HG03378 (cell line): ENCODE measurements around the gene BCL2L13.

ENCODE experiments used
- ATAC-seq: cut with Tn5 transposase; IDR thresholded peaks from one replicate; pipeline ENCODE4 v1.9.1; 2021; ENCODE audit warnings: mild to moderate bottlenecking, moderate library complexity; ENCODE audit not compliant: unreplicated experiment

BCL2L13 gene, protein sequence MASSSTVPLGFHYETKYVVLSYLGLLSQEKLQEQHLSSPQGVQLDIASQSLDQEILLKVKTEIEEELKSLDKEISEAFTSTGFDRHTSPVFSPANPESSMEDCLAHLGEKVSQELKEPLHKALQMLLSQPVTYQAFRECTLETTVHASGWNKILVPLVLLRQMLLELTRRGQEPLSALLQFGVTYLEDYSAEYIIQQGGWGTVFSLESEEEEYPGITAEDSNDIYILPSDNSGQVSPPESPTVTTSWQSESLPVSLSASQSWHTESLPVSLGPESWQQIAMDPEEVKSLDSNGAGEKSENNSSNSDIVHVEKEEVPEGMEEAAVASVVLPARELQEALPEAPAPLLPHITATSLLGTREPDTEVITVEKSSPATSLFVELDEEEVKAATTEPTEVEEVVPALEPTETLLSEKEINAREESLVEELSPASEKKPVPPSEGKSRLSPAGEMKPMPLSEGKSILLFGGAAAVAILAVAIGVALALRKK

DNA sequence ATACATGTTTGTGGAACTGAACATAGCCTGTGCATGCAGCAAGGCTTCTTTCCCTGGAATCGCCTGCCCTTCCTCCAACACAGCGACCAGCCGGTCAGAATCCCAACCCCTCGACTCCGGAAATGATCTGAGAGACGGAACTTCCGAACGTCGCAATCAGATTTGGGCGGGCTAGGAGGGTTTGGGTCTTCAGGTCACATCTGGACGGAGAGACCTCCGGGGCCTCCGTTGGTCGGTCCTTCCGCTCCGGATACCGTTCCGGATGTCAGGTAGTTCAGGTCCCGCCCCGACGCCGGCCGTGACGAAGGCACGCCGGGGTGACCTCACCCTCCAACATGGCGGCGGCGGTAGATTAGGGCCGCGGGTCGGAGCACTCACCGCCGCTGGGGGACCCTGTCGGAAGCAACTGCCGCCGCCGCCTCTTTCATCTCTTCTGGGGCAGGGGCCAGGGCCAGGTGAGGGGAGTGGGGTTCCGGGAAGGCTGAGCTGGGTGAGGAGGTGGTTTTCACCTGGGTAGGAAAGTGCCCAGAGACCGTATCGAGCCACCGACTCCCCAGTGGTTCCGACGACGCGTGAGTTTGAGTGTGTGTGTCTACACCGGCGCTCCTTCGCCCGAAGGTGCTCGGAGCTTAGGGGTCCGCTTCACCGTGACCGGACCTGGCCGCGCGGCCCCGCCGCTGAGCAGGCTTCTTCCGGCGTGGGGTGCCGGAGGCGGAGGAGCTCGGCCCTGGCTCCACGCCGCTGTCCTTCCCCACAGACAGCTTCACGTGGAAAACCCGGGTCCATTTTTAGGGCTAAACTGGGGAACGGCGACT is at the start of gene BCL2L13:
BCL2L13 (plus strand) TSS at position 326 of the 815 bp plus-strand sequence. CDS start 16,955 bp downstream, outside the sequence.
- ATAC-seq: peak; percentile 80

DNA sequence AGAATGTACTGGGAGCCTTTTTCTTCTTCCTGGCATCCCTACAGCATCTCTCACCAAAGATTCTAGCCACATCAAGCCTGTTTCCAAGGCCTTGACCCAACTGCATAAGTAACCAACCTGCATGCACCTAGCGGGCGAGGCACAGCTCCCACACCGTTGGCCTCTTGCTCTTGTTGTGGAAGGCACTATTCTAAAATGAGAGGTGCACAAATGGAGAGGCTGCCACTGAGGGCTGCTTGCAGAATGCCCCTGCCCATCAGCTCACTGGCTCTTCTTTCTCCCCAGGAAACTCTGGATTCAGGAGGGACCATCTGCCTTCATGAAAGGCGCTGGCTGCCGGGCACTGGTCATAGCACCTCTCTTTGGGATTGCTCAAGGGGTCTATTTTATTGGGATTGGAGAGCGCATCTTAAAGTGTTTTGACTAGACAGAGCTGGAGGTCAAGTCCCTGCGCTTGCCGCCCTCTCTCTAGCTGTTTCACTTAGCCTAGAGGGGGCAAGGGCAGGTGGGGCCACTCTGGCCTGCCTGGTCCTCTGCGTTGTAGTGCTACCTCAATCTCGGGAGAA is 48.7 kb upstream of the BCL2L13 start:
- ATAC-seq: no peak

DNA sequence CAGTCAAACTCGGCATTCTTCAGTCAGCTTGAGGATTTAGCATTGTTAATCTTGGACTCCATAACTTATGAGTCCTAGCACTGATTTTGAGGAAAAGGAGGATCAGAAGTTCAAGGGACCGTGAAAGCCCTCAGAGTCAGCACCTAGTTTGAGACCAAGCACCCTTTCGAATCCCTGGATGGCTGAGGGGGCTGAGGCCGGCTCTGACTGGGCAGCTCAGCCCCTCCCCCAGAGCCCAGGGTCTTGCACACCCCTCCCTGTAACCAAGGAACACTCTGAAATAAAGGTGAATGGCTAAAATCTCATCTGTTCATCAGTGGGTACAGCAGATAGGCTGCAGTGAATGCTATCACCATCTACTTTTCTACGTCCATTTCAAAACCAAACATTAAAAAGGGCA is 48.0 kb upstream of the BCL2L13 start:
- ATAC-seq: no peak

DNA sequence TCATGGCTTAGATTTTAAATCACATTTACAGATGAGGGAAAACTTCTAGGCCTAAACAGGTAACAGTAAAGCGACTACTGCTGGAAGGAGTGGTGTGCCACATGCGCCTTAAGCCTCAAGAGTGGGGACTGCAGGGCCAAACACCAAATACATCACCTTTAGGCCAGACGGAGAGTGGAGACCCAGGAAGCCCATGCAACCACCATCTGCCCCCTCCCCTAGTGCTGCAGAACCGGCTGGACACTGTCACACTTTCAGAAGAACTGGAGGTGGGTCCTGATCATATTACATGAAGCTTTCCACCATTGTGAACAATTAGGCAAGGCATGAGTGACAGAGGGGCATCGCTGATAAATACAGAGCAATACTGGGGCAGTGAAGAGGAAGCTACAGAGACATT is 46.4 kb upstream of the BCL2L13 start:
- no peak for ATAC-seq

DNA sequence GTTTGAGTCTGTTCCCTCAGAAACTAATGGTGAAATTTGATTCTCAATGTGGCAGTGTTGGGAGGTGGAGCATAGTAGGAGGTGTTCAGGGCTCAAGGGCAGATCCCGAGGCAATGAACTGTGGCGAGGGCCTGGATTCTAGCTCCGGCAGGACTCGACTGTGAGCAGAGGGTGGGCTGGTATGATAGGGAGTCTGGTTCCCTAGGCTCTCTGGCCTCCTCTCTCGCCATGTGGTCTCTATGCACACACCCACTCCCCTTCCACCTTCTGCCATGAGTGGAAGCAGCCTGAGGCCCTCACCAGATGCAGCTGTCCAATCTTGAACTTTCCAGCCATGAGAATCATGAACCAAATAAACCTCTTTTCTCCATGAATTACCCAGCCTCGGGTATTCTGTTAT is 42.3 kb upstream of the BCL2L13 start:
- no peak for ATAC-seq

DNA sequence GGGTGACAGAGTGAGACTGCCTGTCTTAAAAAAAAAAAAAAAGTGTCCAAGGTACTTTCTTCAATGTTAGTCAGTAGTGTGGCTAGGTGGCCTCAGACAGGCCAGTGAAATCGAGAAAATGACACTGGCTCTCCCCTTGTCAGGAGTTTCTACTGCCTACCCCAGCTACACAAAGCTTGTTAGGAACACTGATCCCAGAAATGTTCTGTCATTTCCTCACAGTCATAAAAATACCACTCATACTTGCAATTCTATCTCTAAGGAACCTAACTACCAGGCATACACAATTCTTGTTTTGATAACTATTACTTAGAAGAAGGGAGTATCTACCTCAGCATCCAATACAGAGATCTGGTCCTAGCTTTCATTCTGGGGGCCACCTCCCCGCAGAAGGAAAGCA is 41.3 kb upstream of the BCL2L13 start:
- no peak for ATAC-seq

DNA sequence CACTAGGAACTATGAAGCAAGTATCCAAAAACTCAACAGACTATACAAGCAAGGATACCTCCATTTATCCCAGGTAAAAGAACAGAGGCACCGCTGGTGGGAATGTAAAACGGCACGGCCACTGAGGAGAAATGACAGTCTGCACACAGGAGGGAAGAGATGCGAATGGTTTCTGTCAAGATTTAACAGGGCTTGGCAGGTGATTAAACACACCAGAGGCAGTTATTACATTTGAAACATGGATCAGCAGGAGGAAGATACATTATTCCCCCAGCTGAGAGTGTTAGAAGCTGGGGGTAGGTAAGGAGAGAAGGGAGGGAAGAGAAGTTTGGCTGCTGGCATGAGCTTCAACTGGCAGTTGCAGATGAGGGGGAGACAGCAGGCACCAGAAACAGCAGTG is 40.2 kb upstream of the BCL2L13 start:
- no peak for ATAC-seq

DNA sequence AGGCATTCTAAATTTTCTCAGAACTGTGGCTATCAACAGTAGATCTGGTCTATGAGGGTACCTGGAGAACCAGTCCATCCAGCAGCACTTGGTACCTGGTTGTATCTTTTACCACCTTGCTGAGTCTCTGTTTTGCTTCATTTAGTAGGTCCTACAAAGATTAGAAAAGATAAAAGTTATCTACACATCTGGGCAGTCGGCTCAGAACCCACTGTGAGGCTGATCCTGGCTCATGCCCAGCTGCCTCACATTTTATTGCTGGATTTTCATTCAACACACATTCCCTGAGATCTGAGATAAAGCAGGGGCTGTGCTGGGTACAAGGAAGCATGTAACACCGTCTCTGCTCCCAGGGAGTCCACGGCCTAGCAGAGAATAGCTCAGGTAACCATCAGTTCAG is 37.5 kb upstream of the BCL2L13 start:
- ATAC-seq: no peak

DNA sequence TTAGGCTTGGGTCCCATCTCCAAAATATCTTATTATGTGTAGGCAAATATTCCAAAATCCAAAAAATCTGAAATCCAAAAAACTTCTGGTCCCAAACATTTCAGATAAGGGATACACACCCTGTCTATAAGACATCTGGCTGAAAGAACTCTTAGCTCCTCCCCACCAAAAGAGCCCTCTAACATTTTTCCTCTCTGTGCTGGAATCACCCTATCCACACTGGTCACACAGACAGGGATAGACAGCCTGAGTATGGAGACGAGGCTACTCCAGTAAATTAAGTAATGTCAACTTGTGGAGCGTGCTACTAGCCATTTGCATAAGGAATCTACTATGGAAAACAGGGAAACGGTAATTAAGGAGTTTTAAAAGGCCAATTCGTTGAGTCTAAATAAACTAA is 34.9 kb upstream of the BCL2L13 start:
- ATAC-seq: no peak

DNA sequence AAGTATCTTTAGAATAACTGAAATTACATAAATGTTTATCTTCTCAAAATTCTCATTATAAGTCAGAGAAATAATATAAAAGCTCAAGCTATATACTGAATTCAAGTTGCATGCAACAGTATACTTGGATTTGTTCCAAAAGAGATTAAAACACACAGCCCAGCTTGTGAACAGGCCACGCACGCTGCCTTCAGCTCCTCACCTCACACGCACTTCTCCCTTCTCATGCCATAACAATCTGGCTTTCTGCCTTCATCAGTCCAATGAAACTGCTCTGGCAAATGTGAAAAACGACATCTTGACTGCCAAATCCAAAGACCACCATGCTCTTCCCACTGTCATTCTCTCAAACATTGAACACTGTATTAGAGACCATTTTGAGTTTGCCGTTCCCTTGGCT is 32.1 kb upstream of the BCL2L13 start:
- no peak for ATAC-seq

DNA sequence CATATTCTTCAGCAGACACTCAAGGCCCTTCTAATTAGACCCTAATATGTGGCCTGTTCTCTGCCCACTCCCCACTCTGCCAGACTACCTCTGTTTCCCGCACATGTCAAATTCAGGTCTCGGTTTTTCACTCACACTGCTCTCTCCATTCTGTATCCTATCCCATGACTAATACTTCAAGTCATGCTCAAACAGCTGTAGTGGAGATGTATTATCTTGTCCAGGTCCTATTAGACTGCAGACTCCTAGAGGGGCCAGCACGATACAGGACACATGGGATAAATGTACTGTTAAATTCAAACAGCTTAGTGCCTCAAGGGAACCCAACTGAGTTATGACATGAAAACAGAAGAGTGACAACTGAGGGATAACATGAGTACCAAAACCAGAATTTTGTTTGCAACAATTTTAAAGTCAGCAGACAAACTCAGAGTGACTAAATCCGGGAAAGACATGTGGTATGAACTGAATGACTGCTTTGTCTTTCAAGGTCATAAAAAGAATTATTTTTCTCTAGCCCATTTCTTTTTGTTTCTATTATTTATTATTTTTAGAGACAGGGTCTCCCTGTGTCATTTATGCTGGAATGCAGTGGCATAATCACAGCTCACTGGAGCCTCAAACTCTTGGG is 30.6 kb upstream of the BCL2L13 start:
- no peak for ATAC-seq

DNA sequence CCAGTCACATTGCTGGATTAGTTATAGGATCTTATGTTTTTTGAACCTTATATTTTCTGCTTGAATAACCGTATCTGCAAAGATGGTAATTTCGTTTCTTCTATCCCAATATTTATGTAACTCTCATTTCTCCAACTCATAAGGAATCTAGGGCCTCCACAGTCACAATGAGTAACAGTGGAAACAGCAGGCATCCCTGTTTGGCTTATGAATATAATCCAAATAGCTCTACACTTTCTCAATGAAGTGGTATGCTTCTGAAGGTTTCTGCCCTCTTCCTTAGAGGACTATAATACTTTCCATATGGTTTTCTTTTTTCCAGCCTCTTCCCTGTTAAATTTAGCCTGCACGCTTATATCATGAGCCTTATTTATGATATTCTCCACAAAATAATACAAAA is 26.5 kb upstream of the BCL2L13 start:
- no peak for ATAC-seq

DNA sequence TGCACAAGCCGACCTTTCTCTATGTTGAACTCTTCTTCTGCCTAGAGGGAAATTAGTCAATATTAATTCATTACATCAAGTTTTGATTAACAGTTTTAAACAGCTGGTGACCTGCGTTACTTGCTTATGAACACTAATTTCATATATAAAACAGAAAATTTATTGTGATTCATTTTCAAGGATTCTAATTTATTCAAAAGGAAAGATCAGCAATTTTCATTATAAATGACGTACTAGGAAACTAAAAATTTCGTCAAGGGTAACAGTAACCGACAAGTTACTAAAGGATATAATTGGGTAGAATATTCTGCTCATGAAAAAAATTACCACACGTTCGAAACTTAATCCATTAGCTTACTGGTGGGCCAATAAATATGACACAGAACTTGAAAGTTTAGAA is 25.3 kb upstream of the BCL2L13 start:
- ATAC-seq: no peak

DNA sequence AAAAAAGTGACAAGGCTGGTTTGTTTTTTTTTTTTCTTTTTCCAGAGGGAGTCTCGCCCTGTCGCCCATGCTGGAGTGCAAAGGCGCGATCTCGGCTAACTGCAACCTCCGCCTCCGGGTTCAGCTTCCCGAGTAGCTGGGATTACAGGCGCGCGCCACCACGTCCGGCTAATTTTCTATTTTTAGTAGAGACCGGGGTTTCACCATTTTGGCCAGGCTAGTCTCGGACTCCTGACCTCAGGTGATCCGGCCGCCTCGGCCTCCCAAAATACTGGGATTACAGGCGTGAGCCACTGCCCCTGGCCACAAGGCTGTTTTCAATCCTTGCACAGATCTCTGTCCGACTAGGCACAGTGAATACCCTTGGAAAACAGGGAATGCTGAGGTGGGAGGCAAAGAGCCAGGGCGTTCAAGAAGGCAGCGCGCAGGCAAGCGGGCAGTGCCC is 10.6 kb upstream of the BCL2L13 start:
- ATAC-seq: no peak

DNA sequence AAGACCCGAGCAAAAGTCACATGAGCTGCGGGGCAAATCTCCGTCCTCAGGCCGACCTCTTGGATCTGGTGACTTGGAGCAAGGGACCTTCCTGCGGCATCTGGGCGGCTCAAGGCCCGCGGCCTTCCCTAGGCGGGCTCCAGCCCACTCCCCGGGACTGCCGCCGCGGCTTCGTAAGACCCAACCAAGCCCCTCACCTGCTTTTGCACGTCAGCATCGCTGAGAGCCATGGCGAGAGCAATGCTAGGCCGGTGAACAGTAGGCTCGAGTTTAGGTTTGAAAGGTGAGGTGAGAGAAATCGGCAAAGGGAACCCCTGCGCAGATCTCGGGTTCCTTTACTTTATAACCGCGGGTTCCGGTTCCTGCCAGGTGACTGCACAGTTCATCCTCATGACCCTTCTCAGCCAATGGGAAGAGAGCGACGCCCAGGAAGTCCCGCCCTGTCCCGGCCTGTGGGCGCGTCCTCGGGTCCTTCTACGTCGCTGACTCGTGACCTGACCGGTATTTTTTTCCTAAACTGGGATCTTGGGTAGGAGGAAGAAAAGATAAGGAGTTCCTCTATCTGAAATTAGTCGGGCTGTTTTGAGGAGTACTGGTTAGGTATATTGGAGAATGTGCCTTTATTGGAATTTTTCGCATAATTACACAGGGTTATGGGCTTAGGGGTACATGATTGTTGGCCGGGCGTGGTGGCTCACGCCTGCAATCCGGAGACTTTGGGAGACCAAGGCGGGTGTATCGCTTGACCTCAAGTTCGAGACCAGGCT is 10.0 kb upstream of the BCL2L13 start, which contains the start of gene ATP6V1E1:
ATP6V1E1 (minus strand) TSS at position 344 of the 767 bp plus-strand sequence; CDS start at position 230, 114 bp downstream.
- ATAC-seq: peak; percentile 92

DNA sequence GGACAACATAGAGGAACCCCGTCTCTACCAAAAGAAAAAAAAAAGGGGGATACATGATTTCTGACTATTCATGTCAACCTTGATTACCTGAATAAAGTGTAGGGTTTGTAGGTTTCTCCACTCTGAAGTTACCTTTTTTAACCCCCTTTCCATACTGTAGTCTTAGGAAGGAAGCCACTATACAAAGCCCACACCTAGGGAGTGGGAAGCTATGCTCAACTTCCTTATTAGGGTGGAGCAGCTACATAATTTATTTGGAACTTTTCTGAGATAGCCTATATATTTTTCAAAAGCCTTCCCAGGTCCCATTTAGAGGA is 9.4 kb upstream of the BCL2L13 start:
- no peak for ATAC-seq

DNA sequence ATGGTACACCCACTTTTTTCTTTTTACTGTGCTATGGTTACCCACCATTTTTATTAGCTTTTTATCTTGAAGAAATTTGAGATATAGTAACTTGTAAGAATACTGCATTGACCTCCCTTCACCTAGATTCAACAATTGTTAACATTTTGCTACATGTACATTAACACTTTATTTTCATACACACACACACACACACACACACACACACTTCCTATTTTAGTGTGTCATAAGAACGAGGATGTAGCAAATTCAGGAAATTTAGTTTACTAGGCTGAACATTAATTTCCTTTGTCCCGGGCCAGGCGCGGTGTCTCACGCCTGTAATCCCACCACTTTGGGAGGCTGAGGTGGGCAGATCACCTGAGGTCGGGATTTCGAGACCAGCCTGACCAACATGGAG is 8.9 kb upstream of the BCL2L13 start:
- no peak for ATAC-seq

DNA sequence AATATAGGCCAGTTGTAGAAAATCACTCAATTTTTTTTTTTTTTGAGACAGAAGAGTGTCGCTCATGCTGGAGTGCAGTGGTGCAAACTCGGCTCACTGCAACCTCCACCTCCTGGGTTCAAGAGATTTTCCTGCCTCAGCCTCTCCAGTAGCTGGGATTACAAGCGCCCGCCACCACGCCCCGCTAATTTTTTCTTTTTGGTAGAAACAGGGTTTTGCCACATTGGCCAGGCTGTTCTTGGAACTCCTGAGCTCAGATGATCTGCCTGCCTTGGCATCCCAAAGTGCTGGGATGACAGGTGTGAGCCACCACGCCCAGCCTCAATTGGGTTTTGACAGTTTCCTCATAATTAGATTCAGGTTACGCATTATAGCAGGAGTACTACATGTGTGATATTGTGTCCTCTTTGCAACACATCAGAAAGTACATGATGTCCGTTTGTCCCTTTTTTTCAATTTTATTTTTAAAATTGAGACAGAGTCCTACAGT is 7.4 kb upstream of the BCL2L13 start:
- no peak for ATAC-seq

DNA sequence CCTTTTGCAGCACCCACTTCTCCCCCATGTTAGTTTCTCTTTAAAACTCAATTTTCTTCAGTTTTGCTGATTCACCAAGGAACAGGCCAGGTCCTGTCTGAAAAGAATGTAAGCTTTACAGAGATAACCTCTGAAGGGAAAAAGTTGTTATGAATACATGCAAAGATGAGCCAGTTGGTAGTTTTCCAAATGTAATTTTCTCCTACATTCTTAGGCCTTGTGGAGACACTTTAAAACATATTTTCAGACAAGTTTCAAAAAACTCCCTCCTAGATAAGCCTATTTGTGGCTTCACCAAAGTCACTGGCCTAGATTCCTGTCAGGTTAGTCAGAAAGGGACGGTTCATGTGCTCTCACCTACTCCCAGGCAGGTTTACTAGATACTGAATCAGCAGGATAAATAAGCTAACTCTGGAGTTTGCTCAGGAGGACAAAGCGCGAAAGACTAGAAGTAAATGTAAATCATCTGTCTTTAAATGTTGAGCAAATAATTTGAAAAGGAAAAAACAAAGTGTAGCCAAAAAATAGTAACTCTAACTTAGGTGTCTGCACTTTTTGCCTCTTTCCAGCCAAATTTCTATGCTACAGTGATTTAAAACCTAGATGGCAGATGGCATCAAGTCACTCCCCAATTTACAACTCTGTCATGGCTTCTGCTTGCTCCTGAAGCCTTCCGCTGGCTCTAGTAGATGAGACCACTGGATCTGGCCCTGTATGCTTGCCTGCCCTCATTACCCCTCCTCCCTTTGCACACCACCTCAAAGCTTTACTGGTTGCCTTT is 5.2 kb upstream of the BCL2L13 start:
- no peak for ATAC-seq

DNA sequence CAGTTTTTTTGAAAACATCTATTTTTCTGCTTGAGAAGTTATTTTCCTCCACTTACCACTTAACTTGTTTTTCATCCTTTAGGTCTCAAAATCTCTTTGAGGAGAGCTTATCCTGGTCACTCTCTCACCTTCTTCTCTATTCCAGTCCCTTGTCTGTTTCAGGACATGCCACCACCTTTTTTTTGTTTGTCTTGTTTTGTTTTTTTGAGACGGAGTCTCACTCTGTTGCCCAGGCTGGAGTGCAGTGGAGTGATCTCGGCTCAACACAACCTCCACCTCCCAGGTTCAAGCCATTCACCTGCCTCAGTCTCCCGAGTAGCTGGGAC is 4.6 kb upstream of the BCL2L13 start:
- no peak for ATAC-seq
